ENCODE data around the gene WIPI1.

DNA sequence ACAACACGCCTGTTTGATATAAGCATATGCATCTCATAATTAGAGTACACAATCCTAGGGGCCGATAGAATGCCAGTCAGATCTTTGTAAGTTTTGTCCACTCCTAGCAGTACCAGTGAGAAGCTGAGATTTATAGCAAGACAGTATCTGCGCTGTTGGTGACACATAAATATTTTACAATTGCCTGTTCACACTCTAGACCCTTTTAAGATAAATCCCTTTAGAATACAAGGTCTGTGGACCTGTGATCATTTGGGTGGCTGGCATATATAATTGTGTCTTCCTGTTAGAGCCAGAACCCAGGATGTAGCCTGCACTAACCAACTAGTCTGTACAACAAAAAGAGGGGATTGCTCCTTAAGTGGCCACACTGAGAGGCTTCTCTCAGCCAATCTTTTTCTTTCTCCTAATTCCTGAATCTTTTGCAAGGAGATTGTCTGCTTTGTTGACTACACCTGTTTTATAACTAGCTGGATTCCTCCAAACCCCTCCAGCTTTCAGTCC is 74.7 kb downstream of the WIPI1 start:
- TF ChIP-seq, protein P1, sequence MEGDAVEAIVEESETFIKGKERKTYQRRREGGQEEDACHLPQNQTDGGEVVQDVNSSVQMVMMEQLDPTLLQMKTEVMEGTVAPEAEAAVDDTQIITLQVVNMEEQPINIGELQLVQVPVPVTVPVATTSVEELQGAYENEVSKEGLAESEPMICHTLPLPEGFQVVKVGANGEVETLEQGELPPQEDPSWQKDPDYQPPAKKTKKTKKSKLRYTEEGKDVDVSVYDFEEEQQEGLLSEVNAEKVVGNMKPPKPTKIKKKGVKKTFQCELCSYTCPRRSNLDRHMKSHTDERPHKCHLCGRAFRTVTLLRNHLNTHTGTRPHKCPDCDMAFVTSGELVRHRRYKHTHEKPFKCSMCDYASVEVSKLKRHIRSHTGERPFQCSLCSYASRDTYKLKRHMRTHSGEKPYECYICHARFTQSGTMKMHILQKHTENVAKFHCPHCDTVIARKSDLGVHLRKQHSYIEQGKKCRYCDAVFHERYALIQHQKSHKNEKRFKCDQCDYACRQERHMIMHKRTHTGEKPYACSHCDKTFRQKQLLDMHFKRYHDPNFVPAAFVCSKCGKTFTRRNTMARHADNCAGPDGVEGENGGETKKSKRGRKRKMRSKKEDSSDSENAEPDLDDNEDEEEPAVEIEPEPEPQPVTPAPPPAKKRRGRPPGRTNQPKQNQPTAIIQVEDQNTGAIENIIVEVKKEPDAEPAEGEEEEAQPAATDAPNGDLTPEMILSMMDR (IDR thresholded peaks at IDR 0.05): no peak
- no peak for TF ChIP-seq POLR2A (IDR thresholded peaks at IDR 0.05)
